Fibroblast of skin of back (primary cell): ENCODE measurements around the gene JAM2.

Experiments
- DNase-seq: peaks from one replicate; pipeline ENCODE4 v3.0.0-alpha.2; 2013

The JAM2 gene

GRCh38 chr21:25721987-25722386, 82.9 kb downstream of the JAM2 start:
- DNase-seq, result no peak

- no peak for DNase-seq
Measured at GRCh38 chr21:25722631-25723030, 83.6 kb downstream of the JAM2 start.

- DNase-seq, result peak; percentile 3
Measured at GRCh38 chr21:25732091-25732760, 93.2 kb downstream of the JAM2 start.

GRCh38 chr21:25733859-25734653, 95.0 kb downstream of the JAM2 start:
- peak; percentile 26 for DNase-seq

GRCh38 chr21:25734654-25734903, 95.5 kb downstream of the JAM2 start:
- no peak for DNase-seq

GRCh38 chr21:25734904-25735645, 96.0 kb downstream of the JAM2 start, which contains the start of the genes ATP5PF and GABPA:
ATP5PF (minus strand) TSS chr21:25734904; CDS start chr21:25729794, 5,110 bp downstream.
GABPA (plus strand) TSS chr21:25734972; CDS start chr21:25741599, 6,627 bp downstream.
- peak; percentile 99 for DNase-seq

- peak; percentile 90 for DNase-seq
Measured at GRCh38 chr21:25735646-25736597, 96.9 kb downstream of the JAM2 start.

GRCh38 chr21:25737421-25737820, 98.4 kb downstream of the JAM2 start:
- no peak for DNase-seq

- DNase-seq, result no peak
Measured at GRCh38 chr21:25742900-25743299, 103.8 kb downstream of the JAM2 start.

GRCh38 chr21:25744854-25745253, 105.8 kb downstream of the JAM2 start:
- no peak for DNase-seq

GRCh38 chr21:25750085-25750484, 111.0 kb downstream of the JAM2 start:
- DNase-seq, result no peak

GRCh38 chr21:25752416-25752815, 113.4 kb downstream of the JAM2 start:
- peak; percentile 11 for DNase-seq

GRCh38 chr21:25756190-25756932, 117.3 kb downstream of the JAM2 start:
- no peak for DNase-seq

- no peak for DNase-seq
Measured at GRCh38 chr21:25757531-25757930, 118.5 kb downstream of the JAM2 start.

- no peak for DNase-seq
Measured at GRCh38 chr21:25759573-25759972, 120.5 kb downstream of the JAM2 start.

GRCh38 chr21:25760061-25760460, 121.0 kb downstream of the JAM2 start:
- DNase-seq, result no peak

GRCh38 chr21:25760677-25761076, 121.6 kb downstream of the JAM2 start:
- DNase-seq, result no peak

GRCh38 chr21:25764065-25764464, 125.0 kb downstream of the JAM2 start:
- DNase-seq, result no peak
